Measurements from ENCODE around the gene NCBP3.
"Not testable (repeated sequence)": the region's sequence is repeated elsewhere in the genome, so short reads cannot be mapped to it uniquely, and the experiment has no call there.

NCBP3 gene

GRCh38 chr17:3808701-3809100 lies 37.3 kb downstream of the NCBP3 start:
- DNase-seq, result no peak

GRCh38 chr17:3805581-3805980 lies 40.5 kb downstream of the NCBP3 start:
- DNase-seq, result no peak

GRCh38 chr17:3804503-3804931 lies 41.5 kb downstream of the NCBP3 start:
- DNase-seq, result no peak

DNA sequence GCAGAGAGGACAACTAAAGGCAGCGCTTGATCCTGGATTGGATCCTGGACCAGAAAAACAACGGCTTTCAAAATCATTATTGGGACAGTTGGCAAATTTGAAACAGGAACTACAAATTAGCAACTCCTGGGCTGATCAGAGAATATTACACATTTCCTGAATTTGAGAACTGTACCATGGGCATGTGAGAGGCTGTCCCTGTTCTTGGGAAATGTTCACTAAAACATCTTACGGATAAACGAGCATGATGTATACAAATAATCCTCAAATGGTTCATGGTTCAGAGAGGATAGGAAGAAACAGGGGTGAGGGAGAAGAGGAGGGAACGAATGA lies 42.8 kb downstream of the NCBP3 start:
- no peak for DNase-seq

GRCh38 chr17:3802461-3803307 lies 43.4 kb downstream of the NCBP3 start:
- no peak for DNase-seq

GRCh38 chr17:3801792-3802191 lies 44.3 kb downstream of the NCBP3 start:
- no peak for DNase-seq

- no peak for DNase-seq
Observed at GRCh38 chr17:3801347-3801746, 44.7 kb downstream of the NCBP3 start.

DNA sequence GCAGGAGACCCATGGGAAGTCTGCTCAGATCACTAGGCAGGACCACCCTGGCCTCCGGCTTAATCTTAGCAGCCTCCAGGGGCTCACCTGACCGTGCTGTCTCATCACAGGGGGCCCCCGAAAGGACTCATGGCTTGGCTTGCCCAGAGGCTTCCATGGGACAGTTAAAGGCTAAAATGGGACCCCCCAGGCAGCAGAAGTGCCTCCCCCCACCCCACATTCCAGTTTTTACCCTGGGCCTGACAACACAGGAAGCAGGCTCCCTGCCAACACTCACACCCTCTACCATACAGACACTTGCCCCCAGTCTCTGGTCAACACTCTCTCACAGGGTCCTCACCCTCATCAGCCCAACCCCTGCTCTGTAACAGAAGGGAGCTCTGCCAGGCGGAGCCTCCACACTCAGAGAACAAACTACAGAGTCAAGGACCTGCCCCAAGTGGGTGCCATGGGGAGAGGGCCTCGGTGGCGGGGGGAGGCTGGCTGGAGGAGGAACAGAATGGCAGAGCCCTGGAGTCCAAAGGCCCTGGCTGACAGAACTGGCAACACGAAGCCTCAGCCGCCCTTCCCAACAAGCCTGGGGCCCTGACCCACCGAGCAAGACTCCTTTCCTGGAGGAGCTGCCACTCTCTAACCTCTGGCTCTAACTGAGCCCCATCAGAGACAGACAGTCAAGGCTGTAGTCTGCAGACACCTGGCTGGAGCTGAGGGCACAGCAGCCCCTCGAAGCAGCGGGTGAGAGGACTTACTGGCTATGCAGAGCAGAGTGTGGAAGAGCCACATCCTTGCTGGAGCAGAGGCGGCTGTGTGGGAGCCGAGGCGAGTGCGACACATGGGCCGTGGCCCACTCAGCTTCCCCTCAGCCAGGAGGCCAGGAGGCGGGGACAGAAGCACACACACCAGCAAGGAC lies 45.4 kb downstream of the NCBP3 start, which contains the start of gene ITGAE:
ITGAE (minus strand) TSS at position 827 of the 910 bp plus-strand sequence; CDS start at position 783, 44 bp downstream.
- no peak for DNase-seq

DNA sequence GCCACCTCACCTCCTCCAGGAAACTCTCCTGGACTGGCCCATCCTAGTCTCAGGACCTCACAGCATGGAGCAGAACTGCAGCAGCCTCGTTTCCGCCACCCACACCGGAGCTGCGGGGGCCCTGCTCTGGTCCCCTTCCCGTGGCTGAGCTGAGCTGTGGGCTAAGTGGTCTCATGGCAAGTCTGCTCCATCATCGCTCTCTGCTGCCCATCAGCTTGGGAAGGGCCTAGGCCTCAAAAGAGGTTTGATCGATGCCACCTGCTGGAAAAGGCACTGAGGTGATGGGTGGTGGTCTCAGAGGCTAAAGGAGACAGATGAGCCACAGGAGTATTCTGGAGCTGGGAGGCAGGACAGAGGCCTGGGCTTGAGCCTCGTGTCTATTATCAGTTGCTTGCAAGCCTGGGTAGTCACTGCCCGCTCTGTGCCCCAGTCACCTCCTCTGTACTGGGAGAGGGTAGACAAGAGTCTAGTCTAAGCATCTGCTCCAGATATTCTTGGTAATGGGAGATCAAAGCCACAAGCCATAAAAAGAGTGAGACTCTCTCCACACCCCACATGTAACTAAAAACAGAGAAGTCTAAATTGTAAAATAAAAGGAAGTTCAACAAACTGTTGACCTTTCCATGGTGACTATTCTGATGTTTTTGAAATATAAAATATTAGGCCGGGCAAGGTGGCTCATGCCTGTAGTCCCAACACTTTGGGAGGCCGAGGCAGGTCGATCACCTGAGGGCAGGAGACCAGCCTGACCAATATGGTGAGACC lies 46.7 kb downstream of the NCBP3 start:
- no peak for DNase-seq

- DNase-seq, result no peak
Observed at GRCh38 chr17:3798273-3799180, 47.5 kb downstream of the NCBP3 start.

GRCh38 chr17:3796822-3797170 lies 49.2 kb downstream of the NCBP3 start:
- no peak for DNase-seq

GRCh38 chr17:3796110-3796821 lies 49.8 kb downstream of the NCBP3 start:
- no peak for DNase-seq

GRCh38 chr17:3795390-3796102 lies 50.5 kb downstream of the NCBP3 start:
- no peak for DNase-seq

DNA sequence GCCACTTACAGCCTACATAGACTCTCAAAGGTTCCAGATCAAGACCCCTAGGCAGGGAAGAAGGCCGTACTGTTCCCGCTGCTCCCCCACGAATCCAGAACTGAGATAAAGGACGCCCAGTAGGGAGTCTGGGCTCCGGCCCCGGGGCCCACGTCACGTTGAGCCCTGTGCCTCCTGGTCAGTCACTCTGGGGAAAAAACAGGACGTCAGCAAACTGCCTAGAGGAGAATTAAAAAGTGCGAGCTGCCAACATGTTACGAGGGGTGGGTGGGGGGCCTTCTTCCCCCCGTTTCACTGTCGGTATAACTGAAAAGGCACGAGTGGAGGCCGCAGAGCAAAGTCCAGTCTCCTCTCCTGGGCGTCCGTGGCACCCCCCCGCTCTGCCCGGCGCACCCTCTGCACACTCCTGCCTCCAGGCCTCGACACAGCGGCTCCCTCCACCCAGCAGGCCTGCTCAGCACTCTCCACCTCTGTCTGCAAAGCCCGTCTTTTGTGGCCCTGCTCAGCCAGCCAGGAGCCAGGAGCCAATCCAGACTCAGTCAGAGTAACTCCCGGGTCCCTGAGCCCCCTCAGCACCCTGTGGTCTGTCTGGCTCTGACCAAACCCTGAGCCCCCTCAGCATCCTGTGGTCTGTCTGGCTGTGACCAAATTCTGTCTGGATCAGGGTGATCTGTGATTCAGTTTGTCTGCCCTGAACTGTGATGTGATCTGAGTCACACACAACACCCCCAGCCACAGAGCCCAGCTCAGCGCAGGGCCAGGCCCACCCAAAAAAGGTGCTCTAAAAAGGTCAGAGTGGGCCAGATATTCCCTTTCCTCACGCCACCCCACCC lies 51.3 kb downstream of the NCBP3 start:
- DNase-seq, result no peak

GRCh38 chr17:3794152-3794551 lies 51.9 kb downstream of the NCBP3 start:
- not testable (repeated sequence) for DNase-seq

- DNase-seq, result not testable (repeated sequence)
Observed at GRCh38 chr17:3793258-3793657, 52.8 kb downstream of the NCBP3 start.

DNA sequence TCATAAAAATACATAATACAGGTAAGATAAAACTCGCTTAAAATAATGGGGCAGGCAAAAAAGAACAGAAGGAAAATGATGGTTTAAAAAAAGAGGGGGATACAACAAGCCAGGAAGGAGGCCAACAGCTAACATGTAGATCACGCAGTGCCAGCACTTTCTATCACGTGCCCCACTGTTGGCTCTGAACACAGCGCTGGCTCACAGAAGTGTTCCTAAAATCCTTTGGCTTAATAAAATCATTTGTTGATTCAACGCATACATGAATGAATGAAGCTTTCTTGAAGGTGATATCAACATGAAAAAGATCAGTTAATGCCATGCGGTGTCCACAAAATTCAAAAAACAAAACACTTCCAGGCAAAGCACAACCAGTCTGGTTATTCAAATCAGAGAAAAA lies 53.6 kb downstream of the NCBP3 start:
- no peak for DNase-seq

DNA sequence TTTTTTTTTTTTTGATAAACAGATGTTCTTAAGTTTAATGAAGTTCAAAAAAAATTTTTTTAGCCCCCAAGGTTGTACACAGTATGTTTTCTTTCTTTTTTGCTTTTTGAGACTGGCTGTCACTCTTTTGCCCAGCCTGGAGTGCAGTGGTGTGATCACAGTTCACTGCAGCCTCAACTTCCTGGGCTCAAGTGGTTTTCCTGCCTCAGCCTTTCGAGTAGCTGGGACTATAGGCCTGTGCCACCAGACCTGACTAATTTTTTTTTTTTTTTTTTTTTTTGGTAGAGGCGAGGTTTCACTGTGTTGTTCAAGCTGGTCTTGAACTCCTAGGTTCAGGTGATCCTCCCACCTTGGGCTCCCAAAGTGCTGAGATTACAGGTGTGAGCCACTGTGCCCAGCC lies 57.8 kb downstream of the NCBP3 start:
- no peak for DNase-seq

DNA sequence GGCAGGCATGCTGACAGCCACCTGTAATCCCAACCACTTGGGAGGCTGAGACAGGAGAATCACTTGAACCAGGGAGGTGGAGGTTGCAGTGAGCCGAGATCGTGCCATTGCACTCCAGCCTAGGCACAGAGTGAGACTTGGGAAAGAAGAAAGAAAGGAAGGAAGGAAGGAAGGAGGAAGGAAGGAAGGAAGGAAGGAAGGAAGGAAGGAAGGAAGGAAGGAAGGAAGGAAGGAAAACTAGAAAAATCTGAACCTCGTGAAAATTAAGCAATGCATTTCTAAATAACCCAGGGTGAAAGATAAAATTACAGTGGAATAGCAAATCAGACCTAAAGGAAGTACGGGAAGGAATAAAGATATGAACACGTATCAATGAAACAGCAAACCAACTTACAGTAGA lies 60.7 kb downstream of the NCBP3 start:
- DNase-seq, result not testable (repeated sequence)

DNA sequence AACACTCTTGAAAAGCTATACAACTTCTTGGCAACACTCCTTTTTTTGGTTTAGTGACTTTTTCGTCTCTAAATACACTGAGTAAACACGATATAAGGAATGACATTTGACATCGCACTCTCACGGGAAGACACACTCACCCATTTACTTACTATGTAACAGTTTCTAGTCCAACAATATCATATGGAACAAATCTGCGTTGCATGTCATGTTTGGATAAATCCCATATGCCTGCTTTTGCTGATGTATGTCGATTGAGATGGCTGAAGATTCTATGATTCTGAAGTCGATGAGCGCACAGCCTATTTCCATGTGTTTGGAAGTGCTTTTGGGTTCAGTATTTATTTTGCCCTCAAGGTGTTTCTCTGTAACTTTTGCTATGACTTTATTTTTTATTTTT lies 63.3 kb downstream of the NCBP3 start:
- no peak for DNase-seq

Measured in right forelimb (tissue), 1 donor.